IMR-90 (cell line): Measurements from ENCODE around the gene SPEM1. TPM values are rescaled to one million over a fixed set of nuclear protein-coding genes. Genes with fewer than 3 reads are reported as not detected.

Source experiments
- ATAC-seq: fragments of 200-7000 bp; cut with Tn5 transposase; 2 replicates; pipeline ENCODE4 v1.9.1; 2020; ENCODE audit warnings: low read depth, mild to moderate bottlenecking, moderate library complexity
- BruUV-seq: library from RNA; stranded (reverse); fragments of 400-500 nt; replicated peaks from 2 replicates; lab custom pipeline; 2021; lab: Mats Ljungman, UMichigan
- CTCF ChIA-PET: fragments of 300-600 bp; formaldehyde crosslinking; extraction: SDS; loops from one replicate; lab custom pipeline; 2021; ENCODE audit warnings: antibody characterized with exemption; lab: Yijun Ruan, JAX
- POLR2A ChIA-PET: fragments of 300-600 bp; sonication (Branson Sonifier 250); formaldehyde crosslinking; loops from one replicate; lab custom pipeline; 2022; ENCODE audit warnings: antibody characterized with exemption; ENCODE audit not compliant: unreplicated experiment; lab: Charles Lee
- DNase-seq: peaks from one replicate; pipeline ENCODE4 v3.0.0; 2013
- H2AFZ ChIP-seq: replicated peaks from 2 replicates; pipeline ENCODE3; 2013; ENCODE audit warnings: low read length, mild to moderate bottlenecking; ENCODE audit not compliant: poor library complexity
- H2AK5ac ChIP-seq: 2 replicates; pipeline ENCODE4 v1.6.1; 2013; ENCODE audit warnings: low read depth, low read length, inconsistent platforms
- H2AK9ac ChIP-seq: replicated peaks from 2 replicates; pipeline ENCODE3; 2013; ENCODE audit warnings: mild to moderate bottlenecking, low read depth, low read length, moderate library complexity; ENCODE audit not compliant: poor library complexity
- H2BK120ac ChIP-seq: 2 replicates; pipeline ENCODE4 v1.6.1; 2013; ENCODE audit warnings: low read depth, low read length, inconsistent platforms
- H2BK15ac ChIP-seq: 3 replicates; pipeline ENCODE4 v1.6.1; 2013; ENCODE audit warnings: low read depth, low read length, inconsistent platforms
- H2BK20ac ChIP-seq: 2 replicates; pipeline ENCODE4 v1.6.1; 2013; ENCODE audit warnings: low read depth, mild to moderate bottlenecking, inconsistent platforms, low read length, moderate library complexity
- H2BK5ac ChIP-seq: 2 replicates; pipeline ENCODE4 v1.6.1; 2013; ENCODE audit warnings: mild to moderate bottlenecking, low read depth, low read length, inconsistent platforms; ENCODE audit not compliant: poor library complexity, severe bottlenecking
- H3K14ac ChIP-seq: replicated peaks from 2 replicates; pipeline ENCODE4 v1.6.1; 2013; ENCODE audit warnings: low read depth, low read length, inconsistent platforms
- H3K18ac ChIP-seq: 2 replicates; pipeline ENCODE4 v1.6.1; 2013; ENCODE audit warnings: low read depth, low read length, control low read depth
- H3K23ac ChIP-seq: 2 replicates; pipeline ENCODE4 v1.6.1; 2013; ENCODE audit warnings: low read depth, low read length, inconsistent platforms
- H3K27ac ChIP-seq: 2 replicates; pipeline ENCODE4 v1.5.1; 2013; ENCODE audit warnings: mild to moderate bottlenecking, control low read depth, low read length; ENCODE audit not compliant: insufficient read depth
- H3K27me3 ChIP-seq: 2 replicates; pipeline ENCODE4 v1.6.1; 2013; ENCODE audit warnings: low read length; ENCODE audit not compliant: control insufficient read depth, insufficient read depth
- H3K36me3 ChIP-seq: 2 replicates; pipeline ENCODE4 v1.6.1; 2013; ENCODE audit warnings: low read length, mixed read lengths; ENCODE audit not compliant: control insufficient read depth, insufficient read depth
- H3K4ac ChIP-seq: 2 replicates; pipeline ENCODE4 v1.6.1; 2013; ENCODE audit warnings: low read depth, low read length, inconsistent platforms
- H3K4me1 ChIP-seq: 2 replicates; pipeline ENCODE4 v1.6.1; 2013; ENCODE audit warnings: low read length, mixed read lengths; ENCODE audit not compliant: control insufficient read depth, insufficient read depth
- H3K4me2 ChIP-seq: 2 replicates; pipeline ENCODE4 v1.6.1; 2013; ENCODE audit warnings: low read depth, mild to moderate bottlenecking, control low read depth, low read length, moderate library complexity
- H3K4me3 ChIP-seq: 2 replicates; pipeline ENCODE4 v1.5.1; 2013; ENCODE audit warnings: low read depth, mild to moderate bottlenecking, control low read depth, low read length, moderate library complexity; ENCODE audit not compliant: insufficient read depth
- H3K56ac ChIP-seq: 2 replicates; pipeline ENCODE4 v1.6.1; 2013; ENCODE audit warnings: low read length, inconsistent platforms; ENCODE audit not compliant: insufficient read depth; ENCODE audit errors: extremely low read depth
- H3K79me1 ChIP-seq, 2 experiments: 2 replicates each; pipeline ENCODE4 v1.6.1; 2013; ENCODE audit warnings: low read length in 2 of 2, inconsistent platforms in 1 of 2, low read depth in 1 of 2
- H3K9ac ChIP-seq: 2 replicates; pipeline ENCODE4 v1.6.1; 2013; ENCODE audit warnings: low read depth, low read length, control low read depth
- H3K9me1 ChIP-seq: 2 replicates; pipeline ENCODE4 v1.6.1; 2013; ENCODE audit warnings: low read length, inconsistent platforms; ENCODE audit not compliant: insufficient read depth
- H3K9me3 ChIP-seq: 2 replicates; pipeline ENCODE4 v1.6.1; 2013; ENCODE audit warnings: low read length; ENCODE audit not compliant: control insufficient read depth, insufficient read depth
- H4K20me1 ChIP-seq: 2 replicates; pipeline ENCODE4 v1.6.1; 2013; ENCODE audit warnings: low read length, inconsistent platforms; ENCODE audit not compliant: insufficient read depth
- H4K5ac ChIP-seq: 2 replicates; pipeline ENCODE4 v1.6.1; 2013; ENCODE audit warnings: mild to moderate bottlenecking, low read depth, low read length, control low read depth
- H4K8ac ChIP-seq, 2 experiments: 2 replicates each; pipeline ENCODE4 v1.6.1; 2013; ENCODE audit warnings: low read depth in 2 of 2, low read length in 2 of 2, control low read depth in 1 of 2, inconsistent platforms in 1 of 2
- H4K91ac ChIP-seq: 2 replicates; pipeline ENCODE4 v1.6.1; 2013; ENCODE audit warnings: low read depth, low read length, inconsistent platforms; ENCODE audit not compliant: insufficient read depth
- BHLHE40 ChIP-seq: fragments of 150-350 bp; IDR thresholded peaks from 2 replicates; pipeline ENCODE4 v1.6.1; 2016; ENCODE audit warnings: mild to moderate bottlenecking, low read depth, low read length
- CHD1 ChIP-seq: IDR thresholded peaks from 2 replicates; pipeline ENCODE4 v1.6.1; 2012; ENCODE audit warnings: low read depth, low read length, improper control_type of control experiment
- CTCF ChIP-seq: conservative IDR thresholded peaks from 2 replicates; pipeline ENCODE4 v1.5.1; 2012; ENCODE audit warnings: mild to moderate bottlenecking, low read depth, low read length, improper control_type of control experiment
- MAFK ChIP-seq: IDR thresholded peaks from 2 replicates; pipeline ENCODE4 v1.6.1; 2012; ENCODE audit warnings: low read depth, low read length, improper control_type of control experiment
- MXI1 ChIP-seq: IDR thresholded peaks from 2 replicates; pipeline ENCODE4 v1.6.1; 2012; ENCODE audit warnings: low read depth, mild to moderate bottlenecking, low read length, moderate library complexity, borderline replicate concordance
- NFE2L2 ChIP-seq: fragments of 150-350 bp; IDR thresholded peaks from 2 replicates; pipeline ENCODE4 v1.6.1; 2016; ENCODE audit warnings: low read depth, mild to moderate bottlenecking, low read length
- POLR2A ChIP-seq: IDR thresholded peaks from 2 replicates; pipeline ENCODE4 v1.6.1; 2012; ENCODE audit warnings: mild to moderate bottlenecking, low read depth, low read length
- RCOR1 ChIP-seq: IDR thresholded peaks from 2 replicates; pipeline ENCODE4 v1.6.1; 2012; ENCODE audit warnings: mild to moderate bottlenecking, low read length, improper control_type of control experiment; ENCODE audit not compliant: insufficient replicate concordance
- SMC3 ChIP-seq: fragments of 150-350 bp; IDR thresholded peaks from 2 replicates; pipeline ENCODE4 v1.6.1; 2016; ENCODE audit warnings: low read depth, mild to moderate bottlenecking, antibody characterized with exemption, low read length, moderate library complexity
- WGBS, 2 experiments: methylation state at CpG; one replicate each; pipeline versions ENCODE4 v1.1.5 to v1.1.7; 2013; ENCODE audit warnings: missing lambda C conversion rate in 2 of 2; ENCODE audit not compliant: insufficient read length in 1 of 2; ENCODE audit errors: extremely low coverage in 2 of 2; 5-methylcytosine and 5-hydroxymethylcytosine counted together
- dilution Hi-C: fragments of 300-500 bp; cut with HindIII; formaldehyde crosslinking; loops from one replicate; pipeline ENCODE4 v1.14.3; 2018; ENCODE audit warnings: low sequenced_read_pairs; ENCODE audit not compliant: unreplicated experiment
- in situ Hi-C: fragments of 300-500 bp; cut with MboI; formaldehyde crosslinking; loops from 3 replicates; pipeline ENCODE4 v1.14.3; 2019; ENCODE audit warnings: low sequenced_read_pairs, inconsistent platforms, mixed read lengths
- intact Hi-C: fragments of 100-400 bp; cut with micrococcal nuclease; formaldehyde crosslinking; loops from 2 replicates; pipeline ENCODE4 v1.10.0; 2022
- polyA plus RNA-seq, 3 experiments: library from polyadenylated mRNA; depleted of rRNA; stranded (reverse); fragments of >200 nt; gene quantifications; 2 replicates each; pipeline ENCODE4 v1.2.3, GENCODE V29; 2012; ENCODE audit warnings: low replicate concordance in 1 of 3
- total RNA-seq: library from RNA; depleted of rRNA; stranded (reverse); fragments of >200 nt; gene quantifications from 2 replicates; pipeline ENCODE4 v1.2.3, GENCODE V29; 2012

Gene SPEM1
- total and polyA plus RNA-seq, 2 of the 4 experiments (the other 2 are of a cell fraction), result not detected

- BruUV-seq, result no TSS peak
- WGBS, 2 experiments, result 98% methylated on average over 5 of the region's 6 CpGs; no CpG with 5 or more reads in 1 of the 2 experiments
- no peak overlapping the region for H3K14ac ChIP-seq
- CTCF ChIA-PET, result no interaction called here
- POLR2A ChIA-PET, result no interaction called here
- peak overlapping the region; percentile 85 for H2AK9ac ChIP-seq
- no peak overlapping the region for H3K23ac ChIP-seq
- no peaks in the 10 kb centered on the region for H3K27me3 ChIP-seq
- no peak overlapping the region for H3K56ac ChIP-seq
- H3K18ac ChIP-seq, result no peak overlapping the region
- H2AFZ ChIP-seq, result no peak overlapping the region
- no peak overlapping the region for H2BK120ac ChIP-seq
- ATAC-seq (no peak), DNase-seq (no peak)
- H3K27ac ChIP-seq, result no peak overlapping the region
- TF ChIP-seq CHD1 (no peak), MAFK (no peak), SMC3 (no peak), BHLHE40 (no peak), CTCF (no peak), NFE2L2 (no peak), POLR2A (no peak), MXI1 (no peak), RCOR1 (no peak)
- H2BK5ac ChIP-seq, result no peak overlapping the region
- no peak overlapping the region for H2AK5ac ChIP-seq
- peaks cover 7% of the 10 kb centered on the region for H4K20me1 ChIP-seq
- H3K36me3 ChIP-seq, result peaks cover 29% of the 10 kb centered on the region
- H3K9me1 ChIP-seq, result peaks cover 4% of the 10 kb centered on the region; the same call in 1 of the 2 replicates
- peaks cover 0 to 33% of the 10 kb centered on the region in 2 experiments; a peak in 3 of 4 replicates for H3K79me1 ChIP-seq
- in situ Hi-C loops, result no loop called here
- H3K4me3 ChIP-seq, result no peak overlapping the region
- no peak overlapping the region for H2BK20ac ChIP-seq
- peaks cover 8% of the 10 kb centered on the region for H3K4me1 ChIP-seq
- no peak overlapping the region for H2BK15ac ChIP-seq
- dilution Hi-C loops, result no loop called here
- H4K5ac ChIP-seq, result no peak overlapping the region
- H3K4me2 ChIP-seq, result no peak overlapping the region
- no peak overlapping the region for H3K9ac ChIP-seq
- intact Hi-C loops, result no loop called here
- H4K91ac ChIP-seq, result no peak overlapping the region
- H4K8ac ChIP-seq, result no peak overlapping the region
- no peaks in the 10 kb centered on the region for H3K9me3 ChIP-seq
- H3K4ac ChIP-seq, result no peak overlapping the region
These were observed 10.4 kb upstream of the SPEM1 start for GRCh38 chr17:7409716-7410115.
